ENCODE data around the gene NUMA1. TPM values are rescaled to one million over a fixed set of nuclear protein-coding genes. Genes with fewer than 3 reads are reported as not detected.

NUMA1 gene
- total RNA-seq, 1 donor from 2014 or later = 116 TPM

DNA sequence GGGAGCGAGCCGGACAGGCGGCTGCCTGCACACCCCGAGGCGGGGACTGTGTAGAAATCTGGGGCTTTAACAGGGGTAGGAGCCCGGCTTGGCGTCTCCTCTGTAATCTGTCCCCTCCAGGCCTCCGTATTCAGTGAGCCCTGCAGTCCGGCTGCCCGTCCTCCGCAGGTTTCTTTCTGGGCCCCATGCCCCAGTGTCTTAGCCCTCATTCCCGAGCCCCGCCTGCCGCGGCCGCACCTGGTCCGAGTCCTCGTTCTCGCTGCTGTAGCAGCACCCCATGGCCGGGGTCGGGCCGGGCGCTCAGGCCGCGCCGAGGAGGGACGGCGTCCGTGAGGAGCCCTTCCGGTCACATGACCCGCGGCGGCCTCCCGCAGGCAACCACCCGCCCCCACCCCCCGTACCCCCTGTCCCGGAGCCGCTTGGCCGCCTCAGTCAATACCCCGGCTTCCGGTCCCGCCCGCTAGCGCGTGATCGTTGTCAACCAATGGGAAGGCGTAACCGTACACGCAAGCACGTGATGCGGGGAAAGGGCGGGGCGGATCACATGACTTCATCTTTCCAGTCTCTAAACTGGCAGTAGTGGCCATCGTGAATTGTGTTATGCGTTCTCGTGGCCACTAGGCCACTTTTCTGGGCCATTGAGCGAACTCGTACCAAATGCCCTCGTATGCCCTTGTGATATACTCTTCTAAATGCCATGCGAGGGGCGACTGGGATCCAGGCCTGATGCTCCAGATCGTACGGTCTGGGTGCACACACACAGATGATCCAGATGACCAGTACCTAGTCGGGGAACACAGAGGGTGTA lies 22.8 kb upstream of the NUMA1 start, which contains the start of gene LAMTOR1:
Gene LAMTOR1 (minus strand): TSS at position 352 of the 808 bp plus-strand sequence. CDS start 73 bp downstream, at position 279.
- peak; percentile 83 for DNase-seq (ENCODE audit: low read depth)
- TF ChIP-seq CTCF (conservative IDR thresholded peaks at IDR 0.05; ENCODE audit: low read depth, low read length) = peak; percentile 37
- H3K4me3 ChIP-seq (ENCODE audit: low read depth, low read length) = peak within 1 kb of the TSS; percentile 97

- DNase-seq (ENCODE audit: low read depth) = no peak
- H3K4me3 ChIP-seq (ENCODE audit: low read depth, low read length) = peak overlapping the region; percentile 97
- TF ChIP-seq CTCF (conservative IDR thresholded peaks at IDR 0.05; ENCODE audit: low read depth, low read length) = no peak
Measured at GRCh38 chr11:72102631-72102945, 22.2 kb upstream of the NUMA1 start.

DNA sequence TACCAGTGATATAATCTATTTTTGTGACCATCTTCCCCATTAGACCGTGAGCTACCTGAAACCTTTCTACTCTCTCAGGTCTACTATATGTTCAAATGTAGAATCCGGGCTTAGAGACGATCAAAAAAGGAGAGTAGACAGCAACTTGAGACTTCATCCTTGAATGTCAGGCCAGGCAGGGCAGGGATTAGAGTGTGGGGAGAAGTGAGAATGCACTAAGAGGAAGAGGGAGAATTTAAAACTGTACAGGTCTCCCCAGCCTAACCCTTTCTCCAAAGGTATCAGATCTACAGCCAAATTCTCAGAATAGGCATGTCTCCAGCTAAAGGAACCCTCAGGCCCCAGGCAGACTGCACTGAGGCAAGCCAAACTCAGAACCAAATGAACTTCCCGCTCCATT lies 21.8 kb upstream of the NUMA1 start:
- no peak for TF ChIP-seq CTCF (conservative IDR thresholded peaks at IDR 0.05; ENCODE audit: low read depth, low read length)
- DNase-seq (ENCODE audit: low read depth) = no peak
- peak overlapping the region; percentile 97 for H3K4me3 ChIP-seq (ENCODE audit: low read depth, low read length)

GRCh38 chr11:72100462-72100861 lies 20.1 kb upstream of the NUMA1 start:
- no peak overlapping the region for H3K4me3 ChIP-seq (ENCODE audit: low read depth, low read length)
- no peak for TF ChIP-seq CTCF (conservative IDR thresholded peaks at IDR 0.05; ENCODE audit: low read depth, low read length)
- no peak for DNase-seq (ENCODE audit: low read depth)

DNA sequence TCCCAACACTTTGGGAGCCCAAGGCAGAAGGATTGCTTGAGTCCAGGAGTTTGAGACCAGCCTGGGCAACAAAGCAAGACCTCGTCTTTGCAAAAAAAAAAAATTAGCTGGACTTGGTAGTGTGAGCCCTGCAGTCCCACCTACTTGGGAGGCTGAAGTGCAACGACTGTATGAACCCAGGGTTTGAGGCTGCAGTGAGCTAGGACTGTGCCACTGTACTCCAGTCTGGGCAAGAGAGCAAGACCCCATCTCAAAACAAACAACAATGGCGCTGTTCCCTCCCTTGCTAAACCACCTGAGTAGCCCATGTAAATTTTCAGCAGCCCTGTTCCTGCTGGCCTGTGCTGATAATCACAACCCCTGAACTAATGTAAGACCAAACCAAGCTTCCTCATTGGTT lies 19.7 kb upstream of the NUMA1 start:
- TF ChIP-seq CTCF (conservative IDR thresholded peaks at IDR 0.05; ENCODE audit: low read depth, low read length) = no peak
- DNase-seq (ENCODE audit: low read depth) = no peak
- no peak overlapping the region for H3K4me3 ChIP-seq (ENCODE audit: low read depth, low read length)

DNA sequence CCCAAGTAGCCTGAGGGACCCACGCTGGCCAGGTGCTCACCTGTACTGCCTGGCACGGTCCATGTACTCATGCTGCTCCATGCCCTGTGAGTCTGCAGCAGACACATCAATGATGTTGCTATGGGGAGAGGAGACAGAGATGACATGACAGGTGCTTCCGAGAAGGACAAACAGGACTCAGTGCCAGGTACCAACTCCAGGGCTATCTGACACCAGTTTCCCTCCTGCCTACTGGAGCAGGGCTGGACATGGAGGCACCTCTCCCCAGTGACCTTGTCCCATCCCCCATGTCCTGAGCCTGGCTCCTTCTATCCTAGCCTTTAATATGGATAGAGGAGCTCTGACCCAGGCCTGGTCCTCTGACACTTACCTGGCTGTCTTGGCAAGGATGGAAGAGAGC lies 18.4 kb upstream of the NUMA1 start:
- DNase-seq (ENCODE audit: low read depth) = no peak
- no peak overlapping the region for H3K4me3 ChIP-seq (ENCODE audit: low read depth, low read length)
- no peak for TF ChIP-seq CTCF (conservative IDR thresholded peaks at IDR 0.05; ENCODE audit: low read depth, low read length)

GRCh38 chr11:72091292-72091691 lies 10.9 kb upstream of the NUMA1 start:
- peak; percentile 93 for TF ChIP-seq CTCF (conservative IDR thresholded peaks at IDR 0.05; ENCODE audit: low read depth, low read length)
- DNase-seq (ENCODE audit: low read depth) = no peak
- no peak overlapping the region for H3K4me3 ChIP-seq (ENCODE audit: low read depth, low read length)

Measured in epithelial cell of proximal tubule (primary cell).